H9 (cell line): ENCODE data around the gene CHIT1. TPM values are rescaled to one million over a fixed set of nuclear protein-coding genes. Genes with fewer than 3 reads are reported as not detected.

Experiments used
- DNase-seq: peaks from one replicate; pipeline ENCODE4 v3.0.0-alpha.2; 2017
- H2AFZ ChIP-seq: one replicate; pipeline ENCODE4 v1.6.1; 2013; ENCODE audit warnings: mild to moderate bottlenecking, low read length, control low read depth, moderate library complexity
- H2AK5ac ChIP-seq: 2 replicates; pipeline ENCODE4 v1.6.1; 2013; ENCODE audit warnings: low read length, control low read depth, mixed read lengths; ENCODE audit not compliant: insufficient read length
- H2BK120ac ChIP-seq: one replicate; pipeline ENCODE4 v1.6.1; 2013; ENCODE audit warnings: low read depth, mild to moderate bottlenecking, low read length, control low read depth, inconsistent platforms; ENCODE audit not compliant: poor library complexity, severe bottlenecking
- H2BK12ac ChIP-seq: 2 replicates; pipeline ENCODE4 v1.6.1; 2013; ENCODE audit warnings: low read length, control low read depth, mixed read lengths, low read depth; ENCODE audit not compliant: insufficient read length
- H2BK15ac ChIP-seq: 2 replicates; pipeline ENCODE4 v1.6.1; 2013; ENCODE audit warnings: low read depth, low read length, control low read depth
- H2BK20ac ChIP-seq: one replicate; pipeline ENCODE4 v1.6.1; 2013; ENCODE audit warnings: low read depth, mild to moderate bottlenecking, low read length, control low read depth, inconsistent platforms; ENCODE audit not compliant: poor library complexity, severe bottlenecking
- H2BK5ac ChIP-seq: 2 replicates; pipeline ENCODE4 v1.6.1; 2013; ENCODE audit warnings: low read length, control low read depth, mixed read lengths; ENCODE audit not compliant: insufficient read length
- H3K14ac ChIP-seq: 2 replicates; pipeline ENCODE4 v1.6.1; 2013; ENCODE audit warnings: low read length, control low read depth; ENCODE audit not compliant: insufficient read depth
- H3K18ac ChIP-seq: 2 replicates; pipeline ENCODE4 v1.6.1; 2013; ENCODE audit warnings: low read depth, mild to moderate bottlenecking, mixed read lengths, low read length, control low read depth; ENCODE audit not compliant: insufficient read length
- H3K23ac ChIP-seq: 2 replicates; pipeline ENCODE4 v1.6.1; 2013; ENCODE audit warnings: low read length, control low read depth, mixed read lengths, low read depth; ENCODE audit not compliant: insufficient read length
- H3K23me2 ChIP-seq: 2 replicates; pipeline ENCODE4 v1.6.1; 2013; ENCODE audit warnings: low read depth, mild to moderate bottlenecking, mixed read lengths, low read length, control low read depth; ENCODE audit not compliant: insufficient read length, poor library complexity, severe bottlenecking
- H3K27ac ChIP-seq: 2 replicates; pipeline ENCODE4 v1.5.1; 2013; ENCODE audit warnings: low read length, control low read depth, mixed read lengths, low read depth; ENCODE audit not compliant: insufficient read length
- H3K27me3 ChIP-seq: 2 replicates; pipeline ENCODE4 v1.6.1; 2013; ENCODE audit warnings: low read length, control low read depth, inconsistent platforms; ENCODE audit not compliant: insufficient read depth
- H3K4ac ChIP-seq: 2 replicates; pipeline ENCODE4 v1.6.1; 2013; ENCODE audit warnings: low read depth, mild to moderate bottlenecking, control low read depth, inconsistent platforms, low read length, moderate library complexity
- H3K4me1 ChIP-seq: 2 replicates; pipeline ENCODE4 v1.6.1; 2013; ENCODE audit warnings: low read length, control low read depth, inconsistent platforms; ENCODE audit not compliant: insufficient read depth
- H3K4me2 ChIP-seq: 2 replicates; pipeline ENCODE4 v1.6.1; 2013; ENCODE audit warnings: low read length, control low read depth, mixed read lengths; ENCODE audit not compliant: insufficient read length, insufficient read depth
- H3K56ac ChIP-seq: 2 replicates; pipeline ENCODE4 v1.6.1; 2013; ENCODE audit warnings: low read depth, mild to moderate bottlenecking, mixed read lengths, low read length, control low read depth; ENCODE audit not compliant: insufficient read length
- H3K79me1 ChIP-seq: 2 replicates; pipeline ENCODE4 v1.6.1; 2013; ENCODE audit warnings: low read depth, mild to moderate bottlenecking, moderate library complexity, low read length, control low read depth, inconsistent platforms; ENCODE audit not compliant: insufficient read depth, poor library complexity, severe bottlenecking
- H3K79me2 ChIP-seq: 2 replicates; pipeline ENCODE4 v1.6.1; 2013; ENCODE audit warnings: low read length, control low read depth, inconsistent platforms; ENCODE audit not compliant: insufficient read depth
- H3K9ac ChIP-seq: 2 replicates; pipeline ENCODE4 v1.6.1; 2013; ENCODE audit warnings: low read length, control low read depth, mixed read lengths; ENCODE audit not compliant: insufficient read length; ENCODE audit errors: extremely low read depth
- H3K9me3 ChIP-seq: one replicate; pipeline ENCODE4 v1.6.1; 2013; ENCODE audit warnings: low read depth, low read length, inconsistent platforms; ENCODE audit not compliant: control insufficient read depth
- H3T11ph ChIP-seq: one replicate; pipeline ENCODE4 v1.6.1; 2013; ENCODE audit warnings: mild to moderate bottlenecking, low read length, control low read depth, inconsistent platforms
- H4K20me1 ChIP-seq: one replicate; pipeline ENCODE4 v1.6.1; 2013; ENCODE audit not compliant: control insufficient read depth, insufficient read length, insufficient read depth
- H4K5ac ChIP-seq: 2 replicates; pipeline ENCODE4 v1.6.1; 2013; ENCODE audit warnings: low read depth, mild to moderate bottlenecking, mixed read lengths, low read length, control low read depth; ENCODE audit not compliant: insufficient read length
- H4K8ac ChIP-seq: replicated peaks from 2 replicates; pipeline ENCODE4 v1.6.1; 2013; ENCODE audit warnings: low read length, control low read depth, mixed read lengths, low read depth; ENCODE audit not compliant: insufficient read length
- H4K91ac ChIP-seq: 2 replicates; pipeline ENCODE4 v1.6.1; 2013; ENCODE audit warnings: low read depth, mild to moderate bottlenecking, moderate library complexity, mixed read lengths, low read length, control low read depth; ENCODE audit not compliant: insufficient read length
- H3K27ac Mint-ChIP-seq, 3 experiments: 2 replicates in 2 of 3; 3 replicates in 1 of 3; pipeline ENCODE4 v1.8.0; 2020 to 2021; ENCODE audit warnings: mixed read lengths in 3 of 3, mild to moderate bottlenecking in 1 of 3, moderate library complexity in 1 of 3
- H3K27me3 Mint-ChIP-seq: 2 replicates; pipeline ENCODE4 v1.8.0; 2021; ENCODE audit warnings: low read depth, mild to moderate bottlenecking, moderate library complexity, mixed read lengths
- H3K36me3 Mint-ChIP-seq, 3 experiments: 2 replicates in 2 of 3; 3 replicates in 1 of 3; pipeline ENCODE4 v1.8.0; 2020 to 2021; ENCODE audit warnings: low read depth in 3 of 3, mixed read lengths in 3 of 3; ENCODE audit not compliant: insufficient read depth in 1 of 3
- H3K4me1 Mint-ChIP-seq, 2 experiments: 2 replicates each; pipeline ENCODE4 v1.8.0; 2020; ENCODE audit warnings: mixed read lengths in 2 of 2
- H3K4me3 Mint-ChIP-seq, 2 experiments: 2 replicates in 1 of 2; 3 replicates in 1 of 2; pipeline ENCODE4 v1.8.0; 2020 to 2021; ENCODE audit warnings: mild to moderate bottlenecking in 2 of 2, mixed read lengths in 2 of 2, moderate library complexity in 1 of 2
- H3K9me3 Mint-ChIP-seq, 2 experiments: 2 replicates in 1 of 2; 3 replicates in 1 of 2; pipeline ENCODE4 v1.8.0; 2020; ENCODE audit warnings: mild to moderate bottlenecking in 2 of 2, mixed read lengths in 2 of 2, moderate library complexity in 1 of 2
- WGBS: extraction: QIAGEN DNeasy Blood & Tissue Kit; methylation state at CpG from one replicate; pipeline ENCODE4 v1.1.7; 2013; ENCODE audit warnings: missing lambda C conversion rate, low lambda C conversion rate, mixed read lengths; ENCODE audit not compliant: insufficient read length; ENCODE audit errors: extremely low coverage; 5-methylcytosine and 5-hydroxymethylcytosine counted together
- total RNA-seq: library from RNA; stranded (reverse); gene quantifications from 2 replicates; pipeline ENCODE4 v1.2.1, GENCODE V29; 2021
- TF ChIP-seq, protein P1 (sequence below): fragments of 200-600 bp; sonication (generic); conservative IDR thresholded peaks from 3 replicates; pipeline ENCODE4 v1.8.0; 2021; ENCODE audit warnings: antibody characterized with exemption, mild to moderate bottlenecking

Gene CHIT1
- total RNA-seq, 1 experiment from 2014 or later = not detected

DNA sequence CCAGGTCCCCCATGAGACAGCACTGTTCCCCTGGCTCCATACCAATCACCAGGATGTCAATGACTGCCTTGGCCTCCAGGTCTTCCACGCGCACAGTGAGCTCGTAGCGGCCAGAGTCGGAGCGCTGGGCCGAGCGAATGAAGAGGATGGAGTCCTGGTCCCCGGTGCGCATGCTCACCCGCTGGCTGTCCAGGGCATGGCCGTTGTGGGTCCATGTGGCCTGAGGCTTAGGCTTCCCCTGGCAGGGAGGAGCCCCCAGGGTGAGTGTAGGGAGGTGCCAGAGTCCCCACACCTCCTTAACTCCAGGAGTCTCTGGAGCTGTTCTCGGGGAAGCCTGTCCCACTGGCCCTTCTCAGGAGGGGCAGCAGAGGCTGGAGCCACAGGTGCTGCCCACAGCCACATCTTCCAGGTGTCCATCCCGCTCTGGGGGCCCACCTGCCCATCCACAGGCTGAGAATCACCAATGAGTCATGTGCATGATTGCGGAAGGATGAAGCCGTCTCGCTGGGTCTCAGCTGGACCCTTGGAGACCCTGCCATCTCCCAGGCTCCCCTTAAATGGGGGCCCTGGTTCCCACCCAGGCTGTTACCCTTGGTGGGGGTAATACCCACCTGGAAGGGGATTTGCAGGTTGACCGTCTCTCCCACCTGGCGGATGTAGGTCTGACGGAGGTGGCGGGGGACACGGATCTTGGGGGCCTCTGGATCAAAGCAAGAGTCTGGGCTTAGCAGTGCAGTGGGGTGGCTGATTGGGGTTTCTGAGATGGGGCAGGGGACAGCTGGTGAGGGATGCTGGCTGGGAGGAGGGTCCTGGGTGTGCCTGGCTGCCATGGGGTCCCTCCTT lies 57.9 kb downstream of the CHIT1 start:
- Histone ChIP-seq H2BK20ac (no peak overlapping the region), H3K9ac (no peak overlapping the region), H3K9me3 (no peaks in the 10 kb centered on the region), H2AFZ (no peak overlapping the region), H3K56ac (no peak overlapping the region), H4K5ac (no peak overlapping the region), H3K79me2 (no peaks in the 10 kb centered on the region), H3K23me2 (no peaks in the 10 kb centered on the region), H3T11ph (no peak overlapping the region), H2AK5ac (no peak overlapping the region), H3K27ac (no peak overlapping the region), H3K14ac (no peak overlapping the region), H2BK12ac (no peak overlapping the region), H3K27me3 (no peaks in the 10 kb centered on the region), H4K8ac (no peak overlapping the region), H4K20me1 (no peaks in the 10 kb centered on the region), H3K4me1 (no peaks in the 10 kb centered on the region), H3K23ac (no peak overlapping the region), H2BK15ac (no peak overlapping the region), H3K4ac (no peak overlapping the region), H3K79me1 (no peaks in the 10 kb centered on the region), H3K18ac (no peak overlapping the region), H2BK5ac (no peak overlapping the region), H2BK120ac (no peak overlapping the region), H3K4me2 (no peak overlapping the region), H4K91ac (no peak overlapping the region)
- no peaks in the 10 kb centered on the region for H3K36me3 Mint-ChIP-seq
- DNase-seq = no peak
- H3K27ac Mint-ChIP-seq = peak overlapping the region in 1 of 3 experiments; percentile 55; a peak in 1 of 7 replicates
- no CpG with 5 or more reads among the region's 22 CpGs for WGBS
- TF ChIP-seq, protein P1, sequence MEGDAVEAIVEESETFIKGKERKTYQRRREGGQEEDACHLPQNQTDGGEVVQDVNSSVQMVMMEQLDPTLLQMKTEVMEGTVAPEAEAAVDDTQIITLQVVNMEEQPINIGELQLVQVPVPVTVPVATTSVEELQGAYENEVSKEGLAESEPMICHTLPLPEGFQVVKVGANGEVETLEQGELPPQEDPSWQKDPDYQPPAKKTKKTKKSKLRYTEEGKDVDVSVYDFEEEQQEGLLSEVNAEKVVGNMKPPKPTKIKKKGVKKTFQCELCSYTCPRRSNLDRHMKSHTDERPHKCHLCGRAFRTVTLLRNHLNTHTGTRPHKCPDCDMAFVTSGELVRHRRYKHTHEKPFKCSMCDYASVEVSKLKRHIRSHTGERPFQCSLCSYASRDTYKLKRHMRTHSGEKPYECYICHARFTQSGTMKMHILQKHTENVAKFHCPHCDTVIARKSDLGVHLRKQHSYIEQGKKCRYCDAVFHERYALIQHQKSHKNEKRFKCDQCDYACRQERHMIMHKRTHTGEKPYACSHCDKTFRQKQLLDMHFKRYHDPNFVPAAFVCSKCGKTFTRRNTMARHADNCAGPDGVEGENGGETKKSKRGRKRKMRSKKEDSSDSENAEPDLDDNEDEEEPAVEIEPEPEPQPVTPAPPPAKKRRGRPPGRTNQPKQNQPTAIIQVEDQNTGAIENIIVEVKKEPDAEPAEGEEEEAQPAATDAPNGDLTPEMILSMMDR = no peak
- H3K4me3 Mint-ChIP-seq = no peak overlapping the region
- peaks cover 12 to 13% of the 10 kb centered on the region in 2 experiments for H3K4me1 Mint-ChIP-seq
- peaks cover 4% of the 10 kb centered on the region for H3K27me3 Mint-ChIP-seq
- no peaks in the 10 kb centered on the region for H3K9me3 Mint-ChIP-seq
